Panc1 (cell line): ENCODE measurements around the gene LUC7L. TPM values are rescaled to one million over a fixed set of nuclear protein-coding genes. Genes with fewer than 3 reads are reported as not detected.
"Not testable (repeated sequence)": the region's sequence is repeated elsewhere in the genome, so short reads cannot be mapped to it uniquely, and the experiment has no call there.

Experiments used
- ATAC-seq: fragments of 200-7000 bp; cut with Tn5 transposase; 2 replicates; pipeline ENCODE4 v1.9.1; 2020; ENCODE audit warnings: mild to moderate bottlenecking, moderate library complexity
- BruUV-seq: library from RNA; stranded (reverse); fragments of 400-500 nt; replicated peaks from 2 replicates; lab custom pipeline; 2021; lab: Mats Ljungman, UMichigan
- CTCF ChIA-PET: fragments of 300-600 bp; sonication (Branson Sonifier 250); formaldehyde crosslinking; loops from one replicate; lab custom pipeline; 2022; ENCODE audit warnings: antibody characterized with exemption; lab: Charles Lee
- POLR2A ChIA-PET: fragments of 300-600 bp; sonication (Branson Sonifier 250); formaldehyde crosslinking; loops from one replicate; lab custom pipeline; 2022; ENCODE audit warnings: antibody characterized with exemption; lab: Charles Lee
- DNase-seq: peaks from one replicate; pipeline ENCODE4 v3.0.0-alpha.2; 2010; ENCODE audit warnings: low read depth, low spot score
- H3K27ac ChIP-seq: 2 replicates; pipeline ENCODE4 v1.5.1; 2011; ENCODE audit warnings: mild to moderate bottlenecking, low read length, inconsistent platforms
- H3K27me3 ChIP-seq: fragments of 200-500 bp; sonication (Bioruptor generic); 2 replicates; pipeline ENCODE4 v1.6.0; 2014; ENCODE audit warnings: low read length, inconsistent platforms; ENCODE audit not compliant: control insufficient read depth, insufficient read depth
- H3K36me3 ChIP-seq: fragments of 200-500 bp; sonication (Bioruptor generic); 2 replicates; pipeline ENCODE4 v1.5.1; 2014; ENCODE audit warnings: inconsistent platforms, mild to moderate bottlenecking, low read length, moderate library complexity; ENCODE audit not compliant: control insufficient read depth, insufficient read depth
- H3K4me1 ChIP-seq: 2 replicates; pipeline ENCODE4 v1.5.1; 2011; ENCODE audit warnings: inconsistent platforms, mild to moderate bottlenecking, low read length, moderate library complexity; ENCODE audit not compliant: control insufficient read depth, insufficient read depth
- H3K4me3 ChIP-seq, 2 experiments: 2 replicates each; pipeline ENCODE4 v1.5.1; 2011 to 2012; ENCODE audit warnings: low read depth in 2 of 2, low read length in 2 of 2, mild to moderate bottlenecking in 2 of 2, inconsistent platforms in 1 of 2, moderate library complexity in 1 of 2
- H3K9me3 ChIP-seq: fragments of 200-500 bp; sonication (Bioruptor generic); 2 replicates; pipeline ENCODE4 v1.5.1; 2014; ENCODE audit warnings: low read depth, mild to moderate bottlenecking, inconsistent platforms, low read length, moderate library complexity; ENCODE audit not compliant: control insufficient read depth, insufficient read depth
- CTCF ChIP-seq: fragments of 450-650 bp; IDR thresholded peaks from 2 replicates; pipeline ENCODE4 v1.5.1; 2017; ENCODE audit warnings: mild to moderate bottlenecking
- POLR2AphosphoS5 ChIP-seq: IDR thresholded peaks from 2 replicates; pipeline ENCODE4 v1.6.1; 2012; ENCODE audit warnings: mild to moderate bottlenecking, low read depth, low read length, moderate library complexity
- REST ChIP-seq, 2 experiments: IDR thresholded peaks; 2 replicates each; pipeline ENCODE4 v1.6.1; 2011 to 2012; ENCODE audit warnings: low read depth in 2 of 2, control low read depth in 1 of 2, low read length in 1 of 2, mild to moderate bottlenecking in 1 of 2, moderate library complexity in 1 of 2; ENCODE audit not compliant: insufficient read depth in 1 of 2
- SIN3A ChIP-seq: IDR thresholded peaks from 2 replicates; pipeline ENCODE4 v1.6.1; 2012; ENCODE audit warnings: low read depth, mild to moderate bottlenecking, low read length, moderate library complexity, borderline replicate concordance; ENCODE audit not compliant: insufficient read depth
- TCF7L2 ChIP-seq: IDR thresholded peaks from 2 replicates; pipeline ENCODE4 v1.6.1; 2011; ENCODE audit warnings: mild to moderate bottlenecking, low read depth, low read length, inconsistent platforms
- in situ Hi-C: cut with HindIII; loops from 2 replicates; pipeline ENCODE4 v1.10.0; 2016; ENCODE audit warnings: low sequenced_read_pairs, low pct_unique_long_range_greater_than_20kb
- intact Hi-C: fragments of 100-400 bp; cut with micrococcal nuclease; formaldehyde crosslinking; loops from one replicate; pipeline ENCODE4 v1.10.0; 2022; ENCODE audit not compliant: unreplicated experiment
- total RNA-seq: library from RNA; stranded (reverse); gene quantifications from one replicate; pipeline ENCODE4 v1.2.1, GENCODE V29; 2021; ENCODE audit not compliant: unreplicated experiment

Gene LUC7L
- total RNA-seq, 1 experiment from 2014 or later, result 75.3 TPM

GRCh38 chr16:160691-161190 is 68.5 kb downstream of the LUC7L start:
- no peaks in the 10 kb centered on the region for H3K4me1 ChIP-seq
- H3K9me3 ChIP-seq, result no peaks in the 10 kb centered on the region
- BruUV-seq, result no TSS peak
- H3K4me3 ChIP-seq, result no peak overlapping the region
- H3K36me3 ChIP-seq, result no peaks in the 10 kb centered on the region
- TF ChIP-seq POLR2AphosphoS5 (no peak), TCF7L2 (no peak), SIN3A (no peak), REST (IDR thresholded peaks at IDR 0.05; ENCODE audit: insufficient read depth in 1 of 2, low read depth in 2 of 2, low read length in 1 of 2) (no peak), CTCF (no peak)
- no peaks in the 10 kb centered on the region for H3K27me3 ChIP-seq
- H3K27ac ChIP-seq, result no peak overlapping the region
- ChIA-PET CTCF (interaction anchor here (0.8 kb wide), 1 partner anchor 54 kb away, joined by 3 read pairs; no protein-coding TSS in a partner anchor), POLR2A (no interaction called here)
- intact Hi-C loops (no loop called here), in situ Hi-C loops (no loop called here)
- DNase-seq, result no peak
- ATAC-seq, result no peak

GRCh38 chr16:160242-160641 is 69.0 kb downstream of the LUC7L start:
- intact Hi-C loops, H3K9me3 ChIP-seq, BruUV-seq, DNase-seq, POLR2A ChIA-PET, H3K27me3 ChIP-seq, H3K4me1 ChIP-seq, ATAC-seq, H3K4me3 ChIP-seq, CTCF ChIA-PET, H3K36me3 ChIP-seq, H3K27ac ChIP-seq, in situ Hi-C loops: not testable (repeated sequence)

- ChIA-PET CTCF (no interaction called here), POLR2A (interaction anchor here (0.8 kb wide), 1 partner anchor 26 kb away, joined by 4 read pairs; no protein-coding TSS in a partner anchor)
- Histone ChIP-seq H3K4me3 (no peak overlapping the region), H3K27ac (no peak overlapping the region), H3K27me3 (no peaks in the 10 kb centered on the region), H3K4me1 (peaks cover 4% of the 10 kb centered on the region), H3K9me3 (no peaks in the 10 kb centered on the region), H3K36me3 (no peaks in the 10 kb centered on the region)
- ATAC-seq, result no peak
- intact Hi-C loops (no loop called here), in situ Hi-C loops (no loop called here)
- no TSS peak for BruUV-seq
- no peak for TF ChIP-seq REST (IDR thresholded peaks at IDR 0.05; ENCODE audit: insufficient read depth in 1 of 2, low read depth in 2 of 2, low read length in 1 of 2)
- TF ChIP-seq POLR2AphosphoS5, result no peak
- no peak for TF ChIP-seq SIN3A
- no peak for TF ChIP-seq TCF7L2
- no peak for TF ChIP-seq CTCF
- DNase-seq, result no peak
Observed at GRCh38 chr16:159136-159849, 70.0 kb downstream of the LUC7L start.
